SU-DHL-6 (cell line): ENCODE measurements around the gene STK16.

Experiments
- H2AFZ ChIP-seq: fragments of 200-600 bp; sonication (generic); 2 replicates; pipeline ENCODE4 v1.6.1; 2014; ENCODE audit warnings: low read depth, mild to moderate bottlenecking, moderate library complexity, mixed read lengths, antibody characterized with exemption, low read length; ENCODE audit not compliant: severe bottlenecking
- H3F3A ChIP-seq: fragments of 200-600 bp; shearing (Covaris generic); 2 replicates; pipeline ENCODE4 v1.6.0; 2016; ENCODE audit warnings: antibody characterized with exemption, mild to moderate bottlenecking; ENCODE audit not compliant: insufficient read depth
- H3K27ac ChIP-seq: fragments of 200-600 bp; sonication (generic); 2 replicates; pipeline ENCODE4 v1.5.1; 2016; ENCODE audit warnings: low read depth, mild to moderate bottlenecking, low read length, moderate library complexity, mixed read lengths
- H3K27me3 ChIP-seq: fragments of 200-600 bp; sonication (generic), shearing (Covaris generic); 2 replicates; pipeline ENCODE4 v1.6.0; 2014; ENCODE audit warnings: mild to moderate bottlenecking, low read length
- H3K36me3 ChIP-seq: fragments of 200-600 bp; sonication (generic); 2 replicates; pipeline ENCODE4 v1.6.1; 2014; ENCODE audit warnings: mild to moderate bottlenecking, low read length, mixed read lengths
- H3K4me2 ChIP-seq: fragments of 300-600, 200-600 bp; shearing (Covaris generic), sonication (generic); 2 replicates; pipeline ENCODE4 v1.6.0; 2014; ENCODE audit warnings: low read length, low read depth, mild to moderate bottlenecking; ENCODE audit not compliant: poor library complexity, severe bottlenecking
- H3K4me3 ChIP-seq: fragments of 200-600 bp; sonication (generic); 2 replicates; pipeline ENCODE4 v1.5.1; 2014; ENCODE audit warnings: antibody characterized with exemption, low read length, mild to moderate bottlenecking, mixed read lengths; ENCODE audit not compliant: insufficient read depth, poor library complexity, severe bottlenecking
- H3K79me2 ChIP-seq: fragments of 200-600 bp; sonication (generic); 2 replicates; pipeline ENCODE4 v1.6.1; 2014; ENCODE audit warnings: mild to moderate bottlenecking, low read length, moderate library complexity; ENCODE audit not compliant: insufficient read depth
- H3K9ac ChIP-seq: fragments of 200-600 bp; sonication (generic); 2 replicates; pipeline ENCODE4 v1.7.0; 2014; ENCODE audit warnings: mild to moderate bottlenecking, low read length
- H3K9me2 ChIP-seq: fragments of 200-600 bp; sonication (generic); replicated peaks from 2 replicates; pipeline ENCODE4 v1.6.1; 2014; ENCODE audit warnings: low read length; ENCODE audit not compliant: insufficient read depth
- H3K9me3 ChIP-seq: fragments of 200-600 bp; sonication (generic); 2 replicates; pipeline ENCODE4 v1.6.1; 2014; ENCODE audit warnings: low read length, mixed read lengths; ENCODE audit not compliant: insufficient read depth
- H4K20me1 ChIP-seq: fragments of 200-600 bp; sonication (generic); 2 replicates; pipeline ENCODE4 v1.6.1; 2014; ENCODE audit warnings: low read depth, mild to moderate bottlenecking, antibody characterized with exemption, low read length, moderate library complexity, mixed read lengths
- EZH2phosphoT487 ChIP-seq: fragments of 200-600 bp; sonication (generic), shearing (Covaris generic); conservative IDR thresholded peaks from 2 replicates; pipeline ENCODE4 v1.6.1; 2018; ENCODE audit warnings: mild to moderate bottlenecking, antibody characterized with exemption, low read length, moderate library complexity, mixed read lengths
- TF ChIP-seq, protein P1 (sequence below): fragments of 200-600 bp; sonication (generic); IDR thresholded peaks from one replicate; pipeline ENCODE4 v1.5.1; 2017; ENCODE audit warnings: antibody characterized with exemption, mild to moderate bottlenecking, low read length, moderate library complexity; ENCODE audit not compliant: insufficient read depth, poor library complexity, severe bottlenecking

Gene STK16

DNA sequence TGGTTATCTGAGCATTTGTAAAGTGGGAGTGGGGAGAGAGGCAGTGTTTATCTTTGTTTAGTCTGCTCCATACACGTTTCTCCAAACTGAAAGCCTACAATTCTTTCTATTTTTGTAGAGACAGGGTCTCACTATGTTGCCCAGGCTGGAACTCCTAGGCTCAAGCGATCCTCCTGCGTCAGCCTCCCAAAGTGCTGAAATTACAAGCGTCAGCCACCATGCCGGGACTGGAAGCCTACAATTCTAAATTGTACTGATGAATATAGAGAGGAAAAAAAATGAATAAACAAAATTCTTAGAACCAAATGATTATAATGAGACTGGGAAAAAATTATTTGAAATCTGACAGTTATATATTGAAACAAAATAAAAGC, 40.1 kb upstream of the STK16 start:
- Histone ChIP-seq H3F3A (no peaks in the 10 kb centered on the region), H3K36me3 (no peaks in the 10 kb centered on the region), H3K9me2 (no peaks in the 10 kb centered on the region), H3K79me2 (no peaks in the 10 kb centered on the region), H2AFZ (no peak overlapping the region), H3K9ac (no peak overlapping the region), H3K27ac (no peak overlapping the region), H4K20me1 (no peaks in the 10 kb centered on the region), H3K4me2 (no peak overlapping the region), H3K27me3 (no peaks in the 10 kb centered on the region), H3K9me3 (no peaks in the 10 kb centered on the region), H3K4me3 (no peak overlapping the region)
- TF ChIP-seq EZH2phosphoT487 = no peak
- TF ChIP-seq, protein P1, sequence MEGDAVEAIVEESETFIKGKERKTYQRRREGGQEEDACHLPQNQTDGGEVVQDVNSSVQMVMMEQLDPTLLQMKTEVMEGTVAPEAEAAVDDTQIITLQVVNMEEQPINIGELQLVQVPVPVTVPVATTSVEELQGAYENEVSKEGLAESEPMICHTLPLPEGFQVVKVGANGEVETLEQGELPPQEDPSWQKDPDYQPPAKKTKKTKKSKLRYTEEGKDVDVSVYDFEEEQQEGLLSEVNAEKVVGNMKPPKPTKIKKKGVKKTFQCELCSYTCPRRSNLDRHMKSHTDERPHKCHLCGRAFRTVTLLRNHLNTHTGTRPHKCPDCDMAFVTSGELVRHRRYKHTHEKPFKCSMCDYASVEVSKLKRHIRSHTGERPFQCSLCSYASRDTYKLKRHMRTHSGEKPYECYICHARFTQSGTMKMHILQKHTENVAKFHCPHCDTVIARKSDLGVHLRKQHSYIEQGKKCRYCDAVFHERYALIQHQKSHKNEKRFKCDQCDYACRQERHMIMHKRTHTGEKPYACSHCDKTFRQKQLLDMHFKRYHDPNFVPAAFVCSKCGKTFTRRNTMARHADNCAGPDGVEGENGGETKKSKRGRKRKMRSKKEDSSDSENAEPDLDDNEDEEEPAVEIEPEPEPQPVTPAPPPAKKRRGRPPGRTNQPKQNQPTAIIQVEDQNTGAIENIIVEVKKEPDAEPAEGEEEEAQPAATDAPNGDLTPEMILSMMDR = no peak

GRCh38 chr2:219205981-219206327, 39.3 kb upstream of the STK16 start:
- Histone ChIP-seq H3F3A (no peaks in the 10 kb centered on the region), H3K9me3 (no peaks in the 10 kb centered on the region), H3K27ac (peak overlapping the region; percentile 48), H2AFZ (peak overlapping the region; percentile 82), H3K36me3 (no peaks in the 10 kb centered on the region), H3K27me3 (no peaks in the 10 kb centered on the region), H4K20me1 (no peaks in the 10 kb centered on the region), H3K4me3 (peak overlapping the region; percentile 60), H3K79me2 (no peaks in the 10 kb centered on the region), H3K9me2 (no peaks in the 10 kb centered on the region), H3K9ac (peak overlapping the region; percentile 68), H3K4me2 (peak overlapping the region; percentile 79)
- TF ChIP-seq, protein P1 = no peak
- TF ChIP-seq EZH2phosphoT487 = no peak

DNA sequence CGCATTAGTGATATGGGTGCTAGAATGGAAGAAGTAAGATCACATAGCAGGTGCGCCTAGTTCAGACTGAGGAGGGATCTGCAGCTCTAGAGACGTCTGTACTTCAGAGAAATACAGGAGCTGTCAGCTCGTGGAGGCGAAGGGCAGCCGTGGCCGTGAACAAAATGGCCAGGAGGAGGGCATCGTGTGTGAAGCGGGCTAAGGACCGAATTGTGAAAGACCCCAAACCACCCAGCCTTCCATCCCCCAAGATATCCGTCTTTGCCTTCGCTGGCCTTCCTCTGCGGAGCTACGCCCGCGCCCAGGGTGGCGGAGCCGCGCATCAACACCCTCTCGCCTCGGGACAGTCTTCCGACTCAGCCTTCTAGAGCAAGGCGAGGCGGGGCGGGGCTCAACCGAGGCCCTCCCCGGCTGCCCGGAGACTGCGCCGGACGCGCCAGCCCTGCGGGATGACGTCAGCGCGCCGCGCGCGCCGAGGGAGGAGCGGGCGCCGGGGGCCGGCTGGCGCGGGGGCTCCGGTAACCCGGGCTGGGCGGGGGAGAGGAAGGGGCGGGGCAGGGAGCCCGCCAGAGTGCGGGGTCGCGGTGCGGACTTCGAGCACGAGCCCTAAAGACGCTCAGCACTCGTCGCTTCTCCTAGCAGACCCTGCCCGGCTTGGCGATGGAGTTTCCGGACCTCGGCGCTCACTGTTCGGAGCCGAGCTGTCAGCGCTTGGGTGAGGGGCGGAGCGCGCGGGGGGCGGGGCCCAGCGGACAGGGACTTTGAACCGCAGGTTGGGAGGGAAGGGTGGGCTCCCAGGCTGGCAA, 38.7 kb upstream of the STK16 start, which contains the start of gene ZFAND2B:
TSS of gene ZFAND2B (plus strand) at position 455 of the 806 bp plus-strand sequence. CDS start at position 661, 206 bp downstream.
- H3K27me3 ChIP-seq = no peaks in the 10 kb centered on the region
- no peaks in the 10 kb centered on the region for H3K36me3 ChIP-seq
- H3K79me2 ChIP-seq = no peaks in the 10 kb centered on the region
- H3K4me3 ChIP-seq = peak within 1 kb of the TSS; percentile 60
- H3K9me3 ChIP-seq = no peaks in the 10 kb centered on the region
- H3K27ac ChIP-seq = peak within 1 kb of the TSS; percentile 73
- H3K4me2 ChIP-seq = peak within 1 kb of the TSS; percentile 79
- H3K9me2 ChIP-seq = no peaks in the 10 kb centered on the region
- H4K20me1 ChIP-seq = no peaks in the 10 kb centered on the region
- H3F3A ChIP-seq = no peaks in the 10 kb centered on the region
- H3K9ac ChIP-seq = peak within 1 kb of the TSS; percentile 68
- TF ChIP-seq, protein P1 = no peak
- TF ChIP-seq EZH2phosphoT487 = no peak
- H2AFZ ChIP-seq = peak within 1 kb of the TSS; percentile 82
